K562 (cell line): Measurements from ENCODE around the gene GLTPD2.

Experiments
- SMC3 ChIP-seq: conservative IDR thresholded peaks from 2 replicates; pipeline ENCODE4 v1.6.1; 2011; ENCODE audit warnings: low read depth, low read length, improper control_type of control experiment; ENCODE audit not compliant: insufficient read depth
- YY1 ChIP-seq, 3 experiments: IDR thresholded peaks; 2 replicates each; pipeline ENCODE4 v1.6.1; 2011; ENCODE audit warnings: low read length in 2 of 3, mild to moderate bottlenecking in 2 of 3, moderate library complexity in 2 of 3, borderline replicate concordance in 1 of 3, control low read depth in 1 of 3, low read depth in 1 of 3; ENCODE audit not compliant: insufficient read depth in 3 of 3, insufficient replicate concordance in 2 of 3, control insufficient read depth in 1 of 3, insufficient read length in 1 of 3; ENCODE audit errors: extremely low read depth in 1 of 3

- TF ChIP-seq YY1 (IDR thresholded peaks at IDR 0.05; ENCODE audit: borderline replicate concordance in 1 of 3, control insufficient read depth in 1 of 3, extremely low read depth in 1 of 3, insufficient read depth in 3 of 3, insufficient read length in 1 of 3, insufficient replicate concordance in 2 of 3, low read depth in 1 of 3, low read length in 2 of 3): no peak
- TF ChIP-seq SMC3: no peak
Observed at GRCh38 chr17:4766723-4767122, 22.0 kb upstream of the GLTPD2 start.
